GM21381 (cell line): ENCODE results near the gene F12.

Experiments
- ATAC-seq: cut with Tn5 transposase; IDR thresholded peaks from one replicate; pipeline ENCODE4 v1.9.1; 2021; ENCODE audit warnings: mild to moderate bottlenecking, moderate library complexity; ENCODE audit not compliant: unreplicated experiment

F12 gene

DNA sequence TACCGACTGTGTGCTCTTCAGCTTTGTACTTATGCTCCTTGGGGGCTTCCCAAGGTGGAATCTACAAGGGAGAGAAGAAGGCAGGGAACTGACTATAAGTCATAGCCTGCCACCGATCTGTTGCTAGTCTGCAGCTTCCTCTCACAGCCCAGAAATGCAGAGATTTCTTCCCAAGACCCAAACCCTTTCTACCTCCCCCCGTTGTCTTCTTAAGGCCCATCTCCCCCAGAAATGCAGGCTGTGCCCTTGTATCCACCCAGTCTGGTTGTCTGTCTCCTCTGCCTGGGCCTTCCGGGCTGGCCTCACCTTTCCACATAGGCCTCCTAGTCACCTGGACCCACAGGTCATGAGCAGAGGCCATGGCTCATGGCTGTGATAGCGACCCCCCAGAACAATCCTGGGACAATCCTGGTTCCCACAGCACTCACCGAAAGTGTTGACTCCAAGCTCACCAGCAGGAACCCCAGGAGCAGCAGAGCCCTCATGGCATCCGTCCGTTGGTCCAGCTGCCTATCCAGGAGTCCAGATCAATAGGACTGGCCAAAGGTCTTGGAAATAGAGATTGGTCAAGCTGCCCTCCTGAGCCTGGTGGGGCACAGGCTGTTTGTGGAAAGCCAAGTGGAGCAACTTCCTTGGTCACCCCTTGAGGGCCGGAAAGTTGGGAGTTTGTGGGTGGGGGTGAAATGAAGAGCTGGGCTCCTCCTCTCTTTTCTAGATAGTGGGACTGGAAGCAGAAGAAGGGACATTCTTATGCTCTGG is at the start of gene F12:
TSS of gene F12 (minus strand) at position 522 of the 759 bp plus-strand sequence. CDS start at position 485, 37 bp downstream.
- no peak for ATAC-seq

DNA sequence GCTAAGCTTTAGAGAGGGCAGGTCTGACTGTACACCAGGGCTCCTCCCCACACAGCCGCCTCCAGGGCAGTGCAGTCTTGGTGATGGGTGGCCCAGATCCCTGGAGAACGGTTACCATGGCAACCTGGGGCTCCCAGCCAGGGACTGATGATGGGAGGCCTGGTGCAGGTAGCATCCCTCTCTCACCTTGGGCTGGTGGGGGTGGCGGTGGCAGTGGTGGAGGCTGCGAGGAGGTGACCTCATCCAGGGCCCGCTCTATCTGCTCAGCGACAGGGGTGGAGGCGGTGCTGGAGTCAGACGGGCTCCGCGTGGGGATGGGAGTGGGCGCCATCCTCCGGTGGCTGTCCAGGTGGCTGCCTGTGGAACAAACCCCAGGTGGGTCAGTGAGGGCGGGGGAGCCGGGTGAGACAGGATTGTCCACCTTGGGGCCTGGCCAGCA is 49.6 kb upstream of the F12 start:
- no peak for ATAC-seq

DNA sequence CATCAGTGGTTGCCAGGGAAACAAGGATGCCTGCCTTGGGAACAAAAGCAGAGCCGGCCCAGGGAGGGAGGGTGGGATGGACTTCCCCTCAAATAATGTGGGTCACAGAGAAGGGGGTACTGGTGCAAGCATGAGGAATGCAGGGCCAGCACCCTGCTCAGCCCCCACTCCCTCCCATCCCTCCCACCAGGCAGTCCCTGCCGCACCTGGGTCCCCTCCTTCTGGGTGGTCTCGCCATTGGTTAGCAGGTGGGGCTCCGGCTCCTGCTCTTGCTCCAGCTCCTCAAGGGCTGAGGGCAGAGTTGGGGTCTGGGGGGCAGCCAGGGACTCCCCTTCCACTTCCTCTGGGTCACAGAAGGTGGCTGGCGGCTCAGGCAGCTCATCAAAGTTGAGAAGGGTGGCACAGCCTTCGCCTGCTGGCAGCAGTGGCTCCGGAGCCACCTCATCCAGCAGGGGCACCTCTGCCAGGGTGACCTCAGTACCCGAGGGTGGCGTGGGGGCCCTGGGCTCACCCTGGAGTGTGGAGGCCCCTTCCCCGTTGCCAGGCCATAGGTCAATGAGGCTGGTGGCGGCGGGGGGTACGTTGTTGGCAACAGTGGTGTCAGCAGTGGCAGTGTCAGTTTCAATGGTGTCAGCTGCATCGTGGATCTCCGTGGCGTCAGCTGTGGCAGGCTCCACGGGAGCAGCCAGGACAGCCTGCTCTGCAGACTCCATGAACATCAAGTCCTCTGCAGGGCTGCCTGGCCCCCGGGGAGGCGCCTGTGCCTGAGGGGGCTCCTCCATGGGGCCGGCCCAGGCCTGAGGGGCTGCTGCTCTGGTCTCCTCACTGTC is 48.7 kb upstream of the F12 start:
- no peak for ATAC-seq

DNA sequence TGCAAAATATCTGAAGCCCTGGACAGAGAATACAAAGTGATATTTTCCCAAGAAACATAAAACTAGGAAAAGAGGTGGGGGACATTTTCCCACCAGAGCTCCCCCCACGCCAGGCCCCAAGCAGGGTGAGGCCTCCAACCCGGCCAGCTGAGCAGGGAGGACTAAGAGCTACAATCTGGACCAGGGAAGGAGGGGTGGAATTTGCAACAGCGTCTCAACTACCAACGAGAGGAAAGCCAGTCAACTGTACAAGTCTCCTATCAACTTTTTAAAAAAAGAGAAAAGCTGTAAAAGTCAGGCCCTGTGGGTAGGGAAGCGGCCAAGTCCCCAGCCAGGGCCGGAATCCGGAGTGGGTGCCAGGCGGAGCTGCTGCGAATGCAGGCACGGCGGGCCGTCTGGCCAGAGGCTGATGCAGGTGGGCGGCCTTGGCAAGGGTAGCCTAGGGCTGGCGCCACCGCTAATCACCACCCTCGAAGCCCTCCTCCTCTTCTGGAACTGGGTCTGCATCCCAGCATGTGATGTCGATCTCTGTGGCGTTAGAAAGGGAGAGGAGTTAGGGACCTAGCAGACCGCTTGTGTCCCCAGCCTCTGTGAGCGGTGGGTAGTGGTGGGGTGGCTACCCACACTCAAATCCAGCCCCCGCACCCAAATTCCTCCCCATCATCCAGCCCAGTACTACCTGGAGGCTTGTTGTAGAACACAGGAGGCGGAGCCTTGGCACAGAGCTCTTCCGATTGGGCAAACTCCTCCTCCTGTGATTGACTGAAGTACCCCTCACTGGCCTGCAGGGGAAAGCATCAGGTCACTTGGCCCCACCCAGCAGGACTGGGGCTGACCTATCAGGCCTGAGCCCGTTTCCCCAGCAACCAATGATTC is 47.9 kb upstream of the F12 start:
- ATAC-seq: peak; percentile 16

DNA sequence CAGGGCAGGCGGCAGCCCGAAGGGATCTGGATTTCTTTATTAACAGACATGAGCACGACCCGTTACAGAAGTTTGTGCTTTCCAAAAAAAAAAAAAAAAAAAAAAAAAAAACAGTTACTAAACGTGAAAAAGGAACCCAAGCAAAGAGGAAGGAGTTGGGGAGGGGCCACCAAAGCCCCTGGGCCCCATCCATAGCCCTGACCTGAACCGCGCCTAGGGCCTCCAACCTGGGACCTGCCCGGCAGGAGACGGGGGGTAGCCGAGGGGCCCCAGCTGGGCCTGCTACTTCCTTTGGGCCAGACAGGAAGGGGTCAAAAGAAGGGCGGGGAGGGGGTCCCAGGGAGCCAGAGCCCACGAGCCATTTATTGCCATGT is 47.2 kb upstream of the F12 start:
- no peak for ATAC-seq

DNA sequence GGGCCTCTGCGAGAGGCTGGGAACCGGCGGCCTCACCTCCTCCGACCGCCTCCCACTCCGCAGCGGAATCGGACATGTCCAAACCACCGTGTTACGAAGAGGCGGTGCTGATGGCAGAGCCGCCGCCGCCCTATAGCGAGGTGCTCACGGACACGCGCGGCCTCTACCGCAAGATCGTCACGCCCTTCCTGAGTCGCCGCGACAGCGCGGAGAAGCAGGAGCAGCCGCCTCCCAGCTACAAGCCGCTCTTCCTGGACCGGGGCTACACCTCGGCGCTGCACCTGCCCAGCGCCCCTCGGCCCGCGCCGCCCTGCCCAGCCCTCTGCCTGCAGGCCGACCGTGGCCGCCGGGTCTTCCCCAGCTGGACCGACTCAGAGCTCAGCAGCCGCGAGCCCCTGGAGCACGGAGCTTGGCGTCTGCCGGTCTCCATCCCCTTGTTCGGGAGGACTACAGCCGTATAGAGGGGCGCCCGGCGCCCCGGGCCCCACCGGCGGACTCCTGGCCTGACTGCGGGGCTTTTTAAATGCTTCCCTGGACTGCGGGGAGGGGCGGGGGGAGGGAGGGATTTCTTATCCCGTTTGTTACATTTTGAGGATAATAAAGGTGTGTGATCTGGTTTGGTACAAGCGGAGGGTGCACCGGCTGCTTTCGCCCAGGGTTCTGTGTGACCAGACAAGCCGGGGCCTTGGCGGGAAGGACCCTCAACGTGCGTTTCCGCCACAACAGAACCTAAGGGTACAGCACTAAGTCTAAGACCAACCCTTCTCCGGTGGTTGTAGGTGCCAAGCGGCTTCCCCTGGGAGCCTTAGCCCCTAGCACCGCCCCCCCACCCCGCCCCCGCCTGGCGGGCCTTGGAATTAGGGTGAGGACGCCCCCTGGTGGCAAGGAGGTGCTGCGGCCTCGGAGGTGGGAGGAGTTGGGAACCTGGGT is 46.6 kb upstream of the F12 start:
- ATAC-seq: peak; percentile 15

DNA sequence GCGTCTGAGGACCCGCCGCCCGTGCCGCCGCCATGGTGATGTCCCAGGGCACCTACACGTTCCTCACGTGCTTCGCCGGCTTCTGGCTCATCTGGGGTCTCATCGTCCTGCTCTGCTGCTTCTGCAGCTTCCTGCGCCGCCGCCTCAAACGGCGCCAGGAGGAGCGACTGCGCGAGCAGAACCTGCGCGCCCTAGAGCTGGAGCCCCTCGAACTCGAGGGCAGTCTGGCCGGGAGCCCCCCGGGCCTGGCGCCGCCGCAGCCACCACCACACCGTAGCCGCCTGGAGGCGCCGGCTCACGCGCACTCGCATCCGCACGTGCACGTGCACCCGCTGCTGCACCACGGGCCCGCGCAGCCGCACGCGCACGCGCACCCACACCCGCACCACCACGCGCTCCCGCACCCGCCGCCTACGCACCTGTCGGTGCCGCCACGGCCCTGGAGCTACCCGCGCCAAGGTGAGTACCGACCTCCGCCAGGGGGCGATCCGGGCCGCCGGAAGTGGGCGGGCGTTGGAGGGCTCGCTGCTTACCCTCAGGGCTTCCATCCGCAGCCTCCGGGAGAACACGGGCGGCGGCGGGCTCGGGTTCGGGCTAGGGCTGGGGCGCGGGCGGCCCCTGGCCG is 45.8 kb upstream of the F12 start:
- ATAC-seq: peak; percentile 46

DNA sequence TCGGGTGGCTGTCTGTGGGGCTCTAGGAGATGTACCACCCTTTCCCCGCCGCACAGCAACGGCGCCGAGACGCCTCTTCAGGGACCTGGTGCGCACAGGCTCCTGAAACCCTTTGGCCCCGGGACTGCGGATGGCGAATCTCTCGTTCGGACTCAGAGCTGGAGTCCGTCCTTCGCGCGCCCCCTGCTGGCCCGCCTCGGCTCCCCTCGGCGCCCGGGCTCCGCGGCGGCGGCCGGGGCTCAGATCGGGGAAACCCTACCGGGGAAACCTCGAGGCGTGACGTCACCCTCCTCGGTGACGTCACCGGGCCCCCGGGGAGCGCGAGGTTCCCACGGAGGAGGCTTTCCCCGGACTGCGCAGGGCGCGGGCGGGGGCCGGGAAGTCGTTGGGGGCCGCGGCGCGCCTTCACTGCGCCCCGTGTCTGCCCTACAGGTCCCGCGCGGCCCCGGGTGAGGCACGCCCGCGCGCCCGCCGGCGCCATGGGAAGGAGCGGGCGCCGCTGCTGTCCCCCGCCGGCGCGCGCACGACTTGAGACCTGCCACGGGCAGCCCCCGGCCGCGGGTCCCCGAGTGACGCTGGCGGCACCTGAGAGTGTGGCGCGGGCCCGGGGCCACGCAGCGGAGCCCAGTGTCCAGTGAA is 45.2 kb upstream of the F12 start:
- peak; percentile 51 for ATAC-seq

DNA sequence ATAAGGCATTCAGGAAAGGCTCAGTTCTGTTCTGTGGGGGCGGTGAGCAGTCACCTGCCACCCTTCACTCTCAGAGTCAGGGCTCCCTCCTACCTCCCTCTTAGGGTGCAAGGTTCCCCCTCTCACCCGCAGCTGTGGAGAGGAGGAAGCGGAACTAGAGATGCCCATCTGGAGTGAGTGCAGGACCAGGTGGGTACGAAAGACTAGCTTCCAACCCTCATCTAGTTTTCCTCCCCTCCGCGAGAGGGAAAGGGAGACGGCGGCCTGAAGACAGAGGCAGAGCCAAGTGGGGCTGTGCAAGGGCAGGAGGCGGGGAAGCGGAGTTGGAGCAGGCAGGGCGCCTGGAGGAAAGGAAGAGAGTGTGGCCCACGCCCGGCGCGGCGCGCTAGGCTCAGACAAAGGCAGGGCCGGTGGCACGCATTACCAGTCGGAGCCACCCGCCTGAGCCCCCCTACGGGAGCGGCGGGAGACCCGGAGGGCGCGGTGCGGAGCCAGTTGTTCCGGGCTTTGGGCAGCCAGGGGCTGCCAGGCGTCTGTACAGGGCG is 44.6 kb upstream of the F12 start:
- ATAC-seq: peak; percentile 1

DNA sequence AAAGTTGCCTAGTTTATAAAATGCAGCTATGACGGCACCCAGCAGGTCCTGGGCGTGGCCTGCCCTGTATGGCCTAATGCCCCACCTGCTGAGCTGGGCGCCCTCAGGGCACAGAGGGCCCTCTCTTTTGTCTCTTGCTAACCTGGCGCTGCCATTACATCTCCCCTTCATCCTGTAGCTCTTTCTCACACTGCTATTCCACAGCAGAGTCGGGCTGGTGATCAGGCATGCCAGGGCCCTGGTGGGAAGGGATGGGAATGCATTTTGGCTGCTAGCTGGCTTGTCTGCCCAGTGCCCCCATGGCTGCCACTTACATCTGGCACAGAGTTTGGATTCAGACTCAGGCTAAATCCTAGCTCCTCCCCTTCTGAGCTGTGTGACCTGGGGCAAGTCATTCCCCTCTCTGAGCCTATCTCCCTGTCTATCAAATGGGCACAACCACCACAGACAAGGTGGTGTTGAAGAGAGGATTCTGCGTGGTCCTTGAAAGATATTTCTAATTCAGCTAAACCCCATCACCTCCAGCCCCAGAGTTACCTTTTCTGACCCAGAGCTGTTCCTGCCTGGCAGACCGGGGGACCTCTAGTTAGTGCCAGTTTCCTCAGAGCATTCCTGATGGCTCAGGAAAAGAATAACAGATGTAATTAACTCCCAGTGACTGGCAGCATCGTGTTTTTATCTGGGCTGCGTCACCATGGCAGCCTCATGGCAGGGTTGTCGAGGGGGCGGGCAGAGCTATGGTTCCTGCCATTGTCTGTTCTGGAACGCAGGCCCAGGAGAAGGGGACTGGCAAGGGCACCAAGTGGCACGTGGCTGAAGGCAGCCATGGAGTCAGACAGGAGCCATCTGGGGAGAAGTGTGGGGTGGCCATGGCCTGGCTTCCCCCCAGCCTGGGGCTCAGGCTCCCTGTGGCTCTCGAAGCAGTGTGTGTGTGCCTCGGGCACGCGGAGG is 43.6 kb upstream of the F12 start:
- no peak for ATAC-seq

DNA sequence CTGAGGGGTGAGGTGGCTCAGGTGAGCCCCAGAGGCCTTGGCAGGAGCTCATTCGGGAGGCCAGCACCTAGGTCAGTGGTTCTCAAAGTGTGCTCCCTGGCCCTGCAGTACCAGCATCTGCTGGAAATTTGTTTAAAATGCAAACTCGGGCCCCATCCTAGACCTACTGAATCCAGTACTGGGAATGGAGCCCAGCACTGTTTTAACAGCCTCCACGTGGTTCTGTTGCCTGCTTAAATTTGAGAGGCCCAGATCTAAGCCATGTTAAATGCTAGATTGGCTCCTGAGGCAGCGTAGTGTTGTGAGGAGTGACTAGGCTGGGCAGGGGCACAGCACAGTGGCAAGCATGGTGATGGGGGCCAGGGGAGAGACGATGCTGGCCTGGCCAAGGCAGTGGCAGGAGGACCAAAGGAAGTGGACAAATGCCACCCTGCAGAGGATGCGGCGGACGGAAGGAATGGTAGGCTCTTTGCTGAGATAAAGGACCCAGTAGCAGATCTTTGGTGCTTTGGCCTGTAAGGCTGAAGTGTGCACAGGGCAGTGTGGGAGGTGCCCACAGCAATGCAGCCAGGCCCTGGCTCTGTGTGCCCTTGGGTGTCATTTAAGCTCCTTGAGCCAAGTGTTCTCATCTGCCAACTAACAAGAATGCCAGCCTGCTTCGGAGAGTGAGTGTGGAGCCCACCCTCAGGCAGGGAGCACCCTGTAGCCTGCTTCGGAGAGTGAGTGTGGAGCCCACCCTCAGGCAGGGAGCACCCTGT is 41.5 kb upstream of the F12 start:
- ATAC-seq: no peak

DNA sequence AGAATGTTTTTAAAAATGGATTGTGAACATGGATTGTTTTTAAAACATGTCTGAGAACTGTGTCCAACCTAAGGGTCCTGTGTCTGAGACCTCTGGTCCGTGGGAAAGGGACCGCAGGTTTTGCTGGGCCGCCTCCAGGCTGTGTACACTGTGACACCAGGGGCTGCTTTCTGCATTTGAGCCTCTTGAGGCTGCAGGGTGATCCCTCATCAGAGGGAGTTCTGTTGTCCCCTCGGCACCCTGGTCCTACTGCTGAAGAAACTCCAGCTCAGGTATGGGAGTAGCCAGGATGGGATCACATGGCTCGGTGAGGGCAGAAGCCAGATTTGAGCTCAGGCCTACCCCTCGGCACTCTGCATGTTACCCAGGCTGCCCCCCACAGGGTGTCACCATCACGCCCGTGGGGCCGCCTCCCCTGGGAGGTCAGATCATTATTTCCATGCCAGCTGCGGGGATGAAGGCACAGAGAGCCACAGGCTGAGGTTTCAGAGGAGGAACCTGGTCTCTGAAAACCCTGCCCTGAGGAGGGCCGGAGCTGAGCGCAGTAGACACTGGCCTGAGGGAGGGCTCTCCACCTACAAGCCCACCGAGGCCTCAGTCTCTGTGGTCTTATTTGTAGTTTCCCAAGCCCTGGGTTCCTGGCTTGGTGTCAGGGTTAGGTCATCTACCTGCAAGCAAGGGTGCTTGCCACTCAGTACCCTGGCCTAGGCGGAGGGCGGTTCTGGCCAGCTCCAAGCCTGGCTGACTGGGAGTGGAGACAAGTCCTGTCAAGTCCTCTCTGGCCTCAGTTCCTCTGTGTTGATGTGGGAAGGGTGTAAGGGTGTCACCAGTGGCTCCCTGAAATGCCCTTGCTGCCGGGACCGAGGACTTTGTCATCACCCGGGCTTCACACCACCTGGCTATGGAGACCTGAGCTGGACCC is 40.0 kb upstream of the F12 start:
- ATAC-seq: no peak

DNA sequence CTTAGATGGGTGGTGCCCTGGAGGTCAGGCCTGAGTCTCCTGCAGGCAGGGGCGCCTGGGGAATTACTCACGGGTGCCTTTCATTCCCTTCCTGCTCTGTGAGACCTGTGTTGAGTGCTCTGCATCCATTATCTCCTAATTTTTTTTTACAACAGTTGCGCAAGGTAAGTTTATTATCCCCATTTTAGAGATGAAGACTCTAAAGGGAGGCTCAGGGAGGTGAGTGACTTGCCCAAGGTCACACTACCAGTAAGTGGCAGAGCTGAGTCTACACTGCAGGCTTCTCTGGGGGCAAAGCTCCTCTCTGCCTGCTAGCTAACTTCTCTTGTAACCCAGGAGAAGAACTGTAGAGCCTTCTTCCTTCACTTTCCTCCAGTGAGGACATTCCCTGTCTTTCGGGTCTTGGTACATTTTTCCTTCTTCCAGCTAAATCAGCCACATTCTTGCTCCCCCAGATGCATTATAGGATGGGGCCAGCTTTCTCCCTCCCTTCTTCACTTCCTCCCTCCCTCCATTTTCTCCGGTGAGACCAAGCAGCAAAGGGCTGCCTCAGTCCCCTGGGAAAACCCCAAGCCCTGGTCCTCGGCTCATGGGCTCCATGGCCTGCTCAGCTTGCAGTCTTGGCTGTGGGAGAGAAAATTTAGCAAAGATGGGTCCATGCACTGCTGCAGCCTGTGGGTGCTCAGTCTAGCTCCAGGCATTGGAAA is 39.0 kb upstream of the F12 start:
- no peak for ATAC-seq

DNA sequence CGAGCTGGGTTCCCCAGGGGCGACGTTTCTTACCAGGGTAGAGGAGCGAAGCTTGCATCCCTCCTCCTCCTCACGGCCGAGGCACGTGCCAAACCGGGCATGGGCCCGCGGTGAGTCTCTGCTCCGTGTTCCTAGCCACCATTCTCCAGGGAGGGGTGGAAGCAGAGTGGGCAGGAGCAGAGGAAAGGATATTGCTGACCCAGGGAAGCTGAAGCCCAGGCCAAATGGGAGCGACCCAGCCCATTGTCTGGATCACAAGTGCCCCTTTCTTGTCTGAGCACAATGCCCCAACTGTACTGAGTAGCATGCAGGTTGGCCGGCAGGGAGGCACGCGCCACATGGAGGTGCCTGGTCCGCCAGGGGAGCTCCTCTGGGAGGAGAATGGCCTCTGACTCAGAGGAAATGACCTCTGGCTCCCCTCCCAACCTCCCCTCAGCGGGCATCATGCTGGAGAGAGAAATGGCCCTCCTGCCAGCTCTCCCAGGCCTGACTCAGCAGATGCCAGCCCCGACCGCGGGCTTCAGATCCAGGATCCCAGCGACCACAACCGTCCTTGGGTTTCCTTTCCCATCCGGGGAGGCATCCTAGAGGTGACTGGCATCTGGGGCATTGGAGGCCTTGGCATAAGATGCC is 38.4 kb upstream of the F12 start:
- no peak for ATAC-seq

DNA sequence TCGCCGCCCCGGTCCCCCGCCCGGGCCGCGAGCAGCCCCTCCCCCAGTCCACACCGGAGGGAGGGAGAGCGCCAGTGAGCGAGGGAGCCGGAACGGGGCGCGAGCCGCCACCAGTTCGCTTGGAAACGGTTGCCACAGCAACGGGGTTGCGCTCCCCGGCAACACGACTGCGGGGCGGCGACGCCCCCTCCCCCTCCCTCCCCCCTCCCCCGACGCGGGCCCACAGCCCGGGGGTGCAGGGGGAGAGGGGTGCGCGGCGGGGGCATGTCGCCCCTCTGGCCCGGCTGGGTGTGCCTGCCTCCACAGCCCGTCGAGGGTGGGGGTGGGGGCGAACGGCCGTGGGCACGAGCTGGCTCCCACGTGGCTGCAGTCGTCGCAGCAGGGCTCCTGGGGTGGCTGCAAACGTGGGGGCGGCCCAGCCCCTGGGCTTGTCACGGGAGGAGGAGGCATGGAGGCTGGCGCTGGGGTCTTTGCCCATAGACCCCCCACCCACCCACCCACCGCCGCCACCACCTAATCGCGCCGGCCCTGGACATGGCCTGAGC is 37.8 kb upstream of the F12 start:
- peak; percentile 35 for ATAC-seq
